NCI-H774 (cell line): Measurements from ENCODE around the gene CCL21.

Experiments used
- DNase-seq: peaks from one replicate; lab custom pipeline; 2025; lab: John Stamatoyannopoulos, UW

Gene CCL21

DNA sequence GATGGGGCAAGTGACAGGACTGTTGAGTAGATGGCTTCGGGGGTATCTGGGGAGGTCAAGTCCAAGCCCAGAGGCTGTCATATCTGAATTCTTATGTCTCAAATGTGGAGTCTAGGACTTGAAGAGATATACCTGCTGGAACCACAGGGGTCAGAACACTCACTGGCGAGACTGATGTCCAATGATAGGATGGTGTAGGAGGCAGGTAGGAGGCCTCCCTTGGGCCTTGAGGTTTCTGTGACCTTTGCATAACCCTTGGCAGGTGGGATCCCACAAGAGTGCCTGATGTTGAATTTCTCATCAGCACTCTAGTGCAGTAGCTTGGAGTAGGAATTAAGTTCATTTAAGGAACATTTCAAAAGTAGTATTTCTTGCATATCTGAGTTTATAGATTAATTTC is 2.8 kb downstream of the CCL21 start:
- no peak for DNase-seq

DNA sequence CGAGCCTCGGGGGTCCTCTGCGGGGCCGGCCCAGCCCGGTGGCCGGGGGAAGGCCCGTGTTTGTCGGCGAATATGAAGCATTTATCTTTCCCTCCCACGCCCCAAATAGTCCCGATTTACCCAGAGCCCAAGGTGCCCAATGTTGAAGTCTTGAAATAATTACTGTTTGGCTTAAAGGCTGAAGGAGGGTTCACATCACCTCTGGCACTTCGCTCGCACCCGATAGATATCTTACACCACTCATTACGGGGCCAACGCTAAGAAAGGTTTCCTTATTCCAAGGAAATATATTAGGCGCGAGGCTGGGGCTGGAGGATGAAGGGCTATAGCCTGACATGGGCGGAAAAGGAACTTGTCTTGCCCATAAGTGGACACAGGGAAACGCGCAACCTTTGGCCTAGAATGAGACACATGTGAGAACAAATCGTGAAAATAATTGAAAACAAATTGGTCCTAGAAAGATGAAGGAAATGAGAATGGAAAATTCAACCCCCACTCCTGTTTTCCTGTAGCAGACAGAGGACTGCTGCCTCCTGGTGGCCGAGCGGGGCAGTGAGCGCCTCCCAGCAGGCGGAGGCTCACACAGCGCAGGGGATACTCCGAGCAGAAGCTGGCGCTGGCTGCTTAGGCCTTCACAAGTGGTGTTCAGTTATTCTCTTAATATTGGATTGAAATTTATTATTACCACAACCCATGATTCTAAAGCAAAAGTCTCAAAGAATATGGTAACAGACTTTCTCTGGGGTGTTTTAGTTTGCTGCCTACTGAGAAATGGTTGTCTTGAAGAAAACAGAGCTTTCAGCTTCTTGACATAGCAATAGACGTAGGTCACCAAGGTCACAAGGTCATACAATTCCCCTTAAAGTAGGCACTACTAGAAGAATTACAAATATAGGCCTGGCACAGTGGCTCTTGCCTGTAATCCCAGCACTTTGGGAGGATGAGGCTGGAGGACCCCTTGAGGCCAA is 7.9 kb downstream of the CCL21 start:
- peak; percentile 46 for DNase-seq

DNA sequence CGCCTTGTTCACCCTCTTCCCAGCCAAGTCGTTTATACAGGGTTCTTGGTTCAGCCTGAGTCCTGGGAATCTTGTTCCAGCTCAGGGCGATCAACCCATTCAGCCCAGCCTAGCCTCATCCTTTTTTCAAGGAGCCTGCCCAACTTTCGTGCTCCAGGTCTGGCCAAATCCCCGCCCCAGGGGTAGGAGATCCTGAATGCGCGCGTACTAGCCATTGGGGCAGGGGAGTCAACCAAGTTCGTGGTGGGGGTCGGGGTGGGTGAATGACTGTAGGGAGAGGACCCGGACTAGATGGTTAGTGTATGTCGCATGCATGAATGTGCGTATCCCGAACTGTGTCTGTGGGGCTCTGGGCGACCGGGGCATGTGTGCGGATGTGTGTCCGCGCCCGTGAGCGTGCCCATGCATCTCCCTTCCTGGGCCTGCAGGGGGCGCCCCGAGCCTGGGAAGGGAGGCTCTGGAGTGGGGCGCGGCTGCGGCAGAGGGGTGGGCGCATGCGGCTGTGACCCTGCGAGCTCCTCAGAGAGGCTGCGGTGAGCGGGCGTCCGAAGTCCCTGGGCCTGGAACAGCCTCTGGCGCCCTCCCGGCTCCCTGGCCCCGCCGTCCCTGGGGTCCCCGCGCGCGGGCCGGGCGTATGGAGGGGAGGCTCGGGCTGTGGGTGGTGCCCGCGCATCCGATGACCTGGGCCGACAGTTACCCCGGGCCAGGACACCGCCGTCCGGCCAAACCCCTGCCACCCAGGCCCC is 8.7 kb downstream of the CCL21 start:
- DNase-seq, result peak; percentile 36

DNA sequence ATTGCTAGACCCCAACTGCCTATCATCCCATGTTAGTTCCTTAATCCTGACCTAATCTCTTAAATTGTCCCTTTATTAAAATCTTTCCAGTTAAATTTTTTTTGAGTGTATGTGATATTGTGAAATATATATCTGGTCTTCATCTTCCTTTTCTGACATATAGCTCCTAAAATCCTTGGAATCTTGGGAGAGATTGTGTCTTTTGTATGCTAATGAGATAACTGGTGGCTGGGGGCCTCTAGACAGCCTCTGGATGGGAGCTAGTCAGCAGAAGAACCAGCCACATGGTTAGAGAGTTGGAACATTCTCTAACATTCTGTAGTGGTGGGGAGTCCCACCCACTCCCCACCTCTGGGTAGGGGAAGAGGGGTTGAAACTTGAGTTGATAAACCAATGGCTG is 15.1 kb downstream of the CCL21 start:
- no peak for DNase-seq

DNA sequence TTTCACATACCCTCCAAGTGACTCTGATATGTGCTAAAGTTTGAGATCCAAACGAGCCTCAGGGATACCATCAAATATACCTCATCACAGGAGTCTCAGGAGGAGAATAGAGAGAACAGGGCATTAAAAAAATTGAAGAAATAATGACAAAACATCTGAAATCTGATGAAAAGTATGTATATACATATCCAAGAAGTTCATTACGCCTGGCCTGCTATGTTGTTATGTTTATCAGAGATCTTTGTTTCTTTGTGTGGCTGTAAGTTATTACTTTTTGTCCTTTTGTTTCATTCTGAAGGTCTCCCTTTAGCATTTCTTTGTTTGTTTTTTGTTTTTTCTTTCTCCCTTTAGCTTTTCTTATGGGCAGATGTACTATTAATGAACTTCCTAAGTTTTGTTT is 16.4 kb downstream of the CCL21 start:
- no peak for DNase-seq

DNA sequence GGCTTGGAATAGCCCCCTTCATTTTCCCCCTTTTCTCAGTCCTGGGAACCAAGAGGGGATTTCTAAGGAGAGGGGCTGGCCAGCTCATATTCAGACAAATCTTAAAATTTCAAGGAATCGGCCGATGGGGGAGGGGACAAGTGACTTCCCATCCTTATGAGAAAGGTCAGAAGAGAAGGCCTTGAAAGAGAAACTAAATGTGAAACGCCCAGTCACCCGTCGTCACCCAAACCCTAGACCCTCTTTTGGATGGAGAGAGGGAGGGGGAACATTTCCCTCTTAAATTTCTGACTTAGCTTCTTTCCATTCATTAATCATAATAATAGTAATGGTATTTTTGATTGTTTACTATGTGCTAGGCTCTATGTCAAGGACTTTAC is 18.0 kb downstream of the CCL21 start:
- no peak for DNase-seq

DNA sequence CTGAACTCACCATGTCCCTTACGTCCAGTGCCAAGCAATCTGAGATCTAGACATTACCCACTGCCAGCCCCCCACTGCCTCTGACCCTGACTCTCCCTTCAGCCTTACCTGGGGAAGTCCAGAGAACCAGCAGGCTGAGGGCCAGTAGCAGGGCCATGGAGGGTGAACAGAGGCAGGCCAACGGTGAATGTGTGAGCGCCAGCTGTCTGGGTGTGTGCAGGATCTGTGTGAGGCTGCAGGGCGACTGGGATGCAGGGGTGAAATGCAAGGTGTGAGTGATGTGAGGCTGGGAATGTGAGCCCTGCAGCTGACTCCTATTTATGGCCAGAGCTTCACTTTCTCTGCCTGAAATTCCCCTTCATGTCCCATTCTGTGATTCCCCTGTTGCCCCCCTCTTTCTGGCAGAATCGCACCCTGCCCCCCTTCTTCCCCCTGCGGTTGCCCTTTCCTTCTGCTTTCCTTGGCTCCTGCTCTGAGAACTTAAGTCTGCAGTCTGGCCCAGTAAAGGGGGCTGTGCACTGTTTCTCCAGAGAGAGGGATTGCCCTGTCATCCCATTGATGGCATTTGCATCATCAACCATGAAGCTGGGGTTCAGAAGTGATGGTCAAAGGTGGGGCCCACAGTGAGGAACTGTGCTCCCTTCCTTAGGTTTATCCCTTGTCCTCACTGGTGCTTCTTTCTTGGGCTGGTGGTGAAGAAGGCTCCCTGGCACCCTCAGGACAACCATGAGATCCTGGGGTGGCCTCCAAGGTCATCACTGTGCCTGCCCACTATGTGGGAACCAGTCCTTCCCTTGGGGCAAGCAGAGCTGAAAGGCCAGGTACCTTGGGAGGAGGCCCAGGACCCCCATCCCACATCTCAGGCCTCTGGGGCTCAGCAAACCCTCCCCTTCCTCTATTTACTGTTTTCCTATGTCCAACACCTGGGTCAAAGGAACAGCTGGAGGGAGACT is 18.7 kb downstream of the CCL21 start, which contains the start of gene CCL19:
TSS of gene CCL19 (minus strand) at position 294 of the 953 bp plus-strand sequence. CDS start at position 157, 137 bp downstream.
- DNase-seq, result no peak

DNA sequence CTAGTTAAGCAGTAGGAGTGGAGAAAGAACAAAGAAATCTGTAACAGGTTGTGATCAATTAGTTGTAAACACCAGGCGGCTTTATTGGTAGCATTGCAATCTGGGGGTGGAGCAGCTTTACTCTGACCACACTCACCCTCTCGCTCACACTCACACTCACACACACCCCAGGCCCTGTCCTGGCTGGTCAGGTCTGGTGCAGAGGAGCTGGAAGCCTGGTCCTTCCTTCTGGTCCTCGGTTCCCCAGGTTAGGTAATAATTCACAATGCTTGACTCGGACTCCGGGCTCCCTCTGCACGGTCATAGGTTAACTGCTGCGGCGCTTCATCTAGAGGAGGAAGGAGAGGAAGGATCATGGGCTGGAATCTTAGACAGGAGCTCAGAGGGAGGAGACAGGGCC is 20.4 kb downstream of the CCL21 start:
- no peak for DNase-seq

DNA sequence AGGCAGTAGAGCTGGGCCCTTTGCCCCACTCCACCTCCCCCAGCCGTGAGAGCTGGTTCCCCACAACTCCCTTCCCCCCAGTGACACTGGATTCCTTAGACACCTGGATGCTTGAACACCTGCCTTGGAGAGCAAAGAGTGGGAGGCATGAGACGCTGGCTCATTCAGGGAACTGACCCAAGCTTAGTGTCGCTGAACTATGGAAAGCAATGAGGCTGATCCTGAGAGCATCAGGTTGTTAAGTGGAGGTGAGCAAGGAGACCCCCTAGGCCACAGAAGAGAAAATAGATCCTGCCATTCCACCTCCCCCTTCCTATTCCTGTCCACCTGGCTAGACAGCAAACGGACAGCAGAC is 20.8 kb downstream of the CCL21 start:
- peak; percentile 14 for DNase-seq

DNA sequence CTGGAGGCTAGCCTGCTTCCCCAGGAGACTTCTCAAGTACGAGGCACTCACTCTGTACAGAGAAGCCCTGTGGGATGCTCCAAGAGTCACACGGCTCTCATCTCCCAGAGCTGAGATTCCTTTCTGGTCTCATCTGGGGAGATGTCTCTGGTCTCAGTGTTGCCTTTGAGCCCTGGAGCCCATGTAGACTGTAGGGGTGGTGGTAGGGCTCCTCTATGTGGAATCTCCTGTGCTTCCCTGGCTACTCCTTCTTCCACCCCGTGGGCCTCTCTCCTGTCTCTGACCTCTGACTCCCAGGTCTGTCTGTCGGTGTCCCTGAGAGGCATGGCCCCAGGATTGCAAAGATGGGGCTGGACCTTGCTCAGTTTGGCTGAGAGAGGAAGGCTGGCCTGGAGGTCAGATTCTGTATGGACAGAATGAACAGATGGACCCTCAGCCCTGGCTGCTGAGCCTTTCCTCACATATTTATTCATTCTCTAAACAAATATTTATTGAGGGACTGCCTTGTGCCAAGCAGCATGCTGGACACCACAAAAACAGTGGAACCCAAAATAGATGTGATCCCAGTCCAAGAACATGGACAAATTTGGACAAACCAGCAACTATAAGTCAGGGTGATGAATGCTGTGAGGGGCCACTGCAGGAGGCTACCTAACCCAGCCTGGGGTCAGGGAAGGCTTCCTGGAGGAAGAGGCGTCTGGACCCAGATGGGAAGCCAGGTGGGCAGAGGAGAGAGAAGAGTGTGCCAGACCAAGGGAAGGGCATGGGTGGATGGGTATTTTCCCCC is 21.4 kb downstream of the CCL21 start:
- no peak for DNase-seq

DNA sequence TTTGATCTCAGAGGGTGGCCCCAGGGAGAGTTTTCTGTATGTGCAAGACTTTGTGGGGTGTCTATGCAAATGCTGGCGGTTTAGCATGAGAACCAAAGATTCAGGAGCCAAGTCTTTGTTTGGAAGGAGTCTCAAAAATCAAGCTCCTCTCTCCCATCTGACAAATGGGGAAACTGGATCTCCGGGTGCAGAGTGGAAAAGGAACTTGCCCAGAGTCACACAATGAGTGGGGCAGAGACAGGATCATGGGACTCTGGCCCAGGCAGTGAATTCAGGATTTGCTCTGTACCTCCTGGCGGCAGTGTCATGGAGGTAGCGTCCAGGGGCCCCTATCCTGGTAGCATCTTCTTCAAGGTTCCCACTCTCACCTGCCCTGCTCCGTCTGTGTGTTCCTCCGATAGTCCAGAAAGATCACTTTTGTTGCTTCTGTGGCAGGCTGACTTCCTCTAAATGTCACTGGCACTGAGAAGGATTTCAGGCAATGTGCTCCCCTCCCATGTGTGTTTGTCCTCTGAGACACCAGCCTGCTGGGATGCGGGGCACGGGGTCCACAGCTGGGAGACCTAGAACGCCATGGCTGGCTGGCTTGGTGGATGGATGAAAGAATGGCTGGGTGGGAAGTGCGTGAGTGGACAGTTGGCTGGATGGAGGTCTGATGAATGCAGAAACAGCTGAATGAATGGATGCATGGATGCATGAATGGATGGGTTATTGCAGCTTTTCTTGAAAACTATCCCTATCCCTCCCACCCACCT is 22.5 kb downstream of the CCL21 start:
- no peak for DNase-seq

DNA sequence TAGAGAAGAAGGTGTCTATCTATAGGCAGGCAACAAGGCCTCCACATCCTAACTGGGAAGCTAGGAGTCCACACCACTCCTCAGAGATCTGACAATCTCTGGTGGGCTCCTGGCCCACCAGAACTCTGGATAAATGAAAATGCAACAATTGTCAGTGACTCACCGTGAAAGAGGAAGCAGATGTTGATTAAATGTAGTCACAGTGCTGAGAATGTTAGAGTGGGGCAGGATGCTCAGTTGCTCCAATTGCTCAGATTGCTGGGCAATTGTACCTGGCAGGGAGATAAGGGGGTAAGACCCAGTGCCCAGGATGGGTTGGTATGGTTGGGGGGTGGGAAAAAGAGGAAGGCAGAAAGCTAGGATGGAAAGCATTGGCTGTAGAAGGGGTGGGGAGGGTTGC is 23.2 kb downstream of the CCL21 start:
- DNase-seq, result no peak

DNA sequence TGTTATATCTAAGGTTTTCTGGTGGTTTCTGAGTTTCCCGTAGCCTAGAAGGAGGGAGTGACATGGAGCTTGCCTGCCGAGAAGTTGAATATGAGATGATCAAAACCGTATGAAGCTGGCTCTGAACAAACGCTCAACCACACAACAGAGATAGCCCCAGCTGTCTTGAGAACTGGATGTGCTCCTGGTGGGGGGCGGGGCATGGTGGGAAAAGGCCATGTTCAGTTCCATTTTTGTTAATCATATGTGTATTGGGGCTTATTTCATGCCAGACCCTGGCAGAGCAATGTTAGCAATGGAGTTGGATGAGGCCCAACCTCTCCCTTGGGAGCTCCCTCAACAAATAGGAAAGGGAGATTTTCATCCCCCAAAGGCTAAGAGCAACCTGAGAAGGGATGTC is 23.7 kb downstream of the CCL21 start:
- DNase-seq, result no peak

DNA sequence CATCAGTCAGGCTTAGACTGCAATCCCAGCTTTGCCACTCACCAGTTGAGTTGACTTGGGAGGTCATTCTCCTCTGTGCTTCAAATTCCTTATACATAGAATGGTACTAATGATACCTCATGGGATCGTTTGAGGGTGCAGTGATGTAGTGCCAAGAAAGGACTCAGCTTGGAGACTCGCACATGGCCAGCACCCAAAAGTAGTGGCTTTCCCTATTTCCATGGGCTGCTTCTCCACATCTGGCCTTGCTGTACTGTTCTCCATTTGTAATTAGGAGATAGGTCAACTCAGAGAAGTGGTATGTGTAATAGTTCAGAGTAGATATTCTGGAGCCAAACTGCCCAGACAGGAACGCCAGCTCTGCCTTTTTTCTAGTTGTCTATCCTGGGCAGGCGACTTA is 24.3 kb downstream of the CCL21 start:
- no peak for DNase-seq

DNA sequence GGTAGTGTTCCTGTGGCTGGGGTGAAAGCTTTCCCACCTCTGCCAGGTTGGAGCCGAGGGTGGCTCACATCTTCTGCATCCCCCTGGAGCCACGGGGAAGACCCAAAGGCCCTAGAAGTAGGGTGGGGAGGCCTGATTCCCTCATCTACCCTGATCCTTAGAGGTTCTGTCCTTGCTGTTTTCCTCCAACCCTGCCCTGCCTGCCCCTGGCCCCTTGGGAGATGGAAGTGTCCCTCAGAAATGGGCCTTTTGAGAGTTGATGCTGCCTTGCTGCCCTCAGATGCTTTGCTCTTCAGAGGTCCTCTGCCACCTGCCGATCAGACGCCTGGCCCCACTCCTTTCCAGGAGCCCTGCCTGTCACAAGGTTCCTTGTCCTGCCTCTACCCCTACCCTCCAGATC is 25.1 kb downstream of the CCL21 start:
- DNase-seq, result no peak

DNA sequence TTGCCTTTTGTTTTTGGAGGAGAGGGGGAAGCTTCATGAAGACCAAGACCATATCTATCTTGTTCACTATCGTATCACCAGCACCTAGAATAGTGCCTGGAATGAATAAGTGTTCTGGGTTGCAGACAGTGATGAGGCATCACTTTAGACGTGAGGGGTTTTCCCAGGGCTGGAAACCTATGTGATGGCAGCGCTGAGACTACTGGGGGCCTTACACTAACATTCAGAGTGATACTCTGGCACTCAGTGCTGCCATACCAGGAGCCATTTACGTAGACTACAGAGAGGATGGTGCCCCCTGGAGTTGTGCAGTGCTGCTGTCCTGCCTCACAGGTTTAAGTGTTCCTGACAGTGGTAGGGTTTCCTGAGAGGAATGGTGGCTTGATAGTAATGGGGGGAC is 25.8 kb downstream of the CCL21 start:
- DNase-seq, result no peak

DNA sequence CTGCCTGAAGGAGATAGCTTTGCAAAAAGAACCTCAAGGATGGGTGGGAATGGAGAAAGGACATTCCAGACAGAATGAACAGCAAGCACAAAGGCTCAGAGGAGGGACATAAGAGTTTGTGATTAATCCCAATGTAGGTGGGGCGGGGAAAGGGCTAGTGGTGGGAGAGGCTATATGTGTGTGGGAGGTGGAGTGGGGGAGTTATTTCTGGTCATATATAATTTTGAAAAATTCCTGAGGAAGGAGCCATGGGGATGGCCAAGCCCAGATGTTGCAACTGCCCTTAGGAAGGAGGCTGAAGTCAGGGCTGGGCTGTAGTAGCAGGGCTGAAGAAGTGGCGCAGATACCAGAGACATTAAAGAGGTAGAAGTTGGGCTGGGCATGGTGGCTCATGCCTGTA is 34.1 kb downstream of the CCL21 start:
- no peak for DNase-seq

DNA sequence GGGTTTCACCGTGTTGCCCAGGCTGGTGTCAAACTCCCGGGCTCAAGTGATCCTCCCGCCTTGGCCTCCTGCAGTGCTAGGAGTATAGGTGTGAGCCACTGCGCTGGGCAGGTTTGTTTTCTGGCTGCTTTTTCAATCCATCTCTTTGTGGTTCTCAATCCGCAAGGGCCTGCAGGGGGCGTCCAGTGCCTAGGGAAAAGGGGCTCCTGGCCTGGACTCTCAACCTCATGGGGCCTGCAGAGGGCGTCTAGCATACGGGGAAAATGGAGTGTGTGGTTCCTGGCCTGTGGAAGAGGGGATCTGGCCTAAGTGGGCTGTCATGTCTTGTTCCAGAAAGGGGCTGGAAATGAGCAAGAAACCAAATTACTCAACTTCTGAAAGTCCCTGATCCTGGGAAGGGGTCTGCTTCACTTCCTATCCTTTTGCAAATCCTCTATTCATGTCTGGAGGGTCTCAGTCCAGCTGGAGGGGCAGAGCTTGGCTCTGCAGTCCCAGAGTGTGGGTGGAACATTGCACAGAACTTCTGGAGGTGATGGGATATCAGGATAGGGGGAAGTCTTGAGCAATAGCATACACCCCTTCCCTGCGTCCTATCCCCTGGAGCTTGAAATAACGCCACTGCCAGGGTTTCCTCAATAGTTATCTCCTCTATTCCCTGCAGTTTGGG is 34.8 kb downstream of the CCL21 start:
- DNase-seq, result peak; percentile 53

DNA sequence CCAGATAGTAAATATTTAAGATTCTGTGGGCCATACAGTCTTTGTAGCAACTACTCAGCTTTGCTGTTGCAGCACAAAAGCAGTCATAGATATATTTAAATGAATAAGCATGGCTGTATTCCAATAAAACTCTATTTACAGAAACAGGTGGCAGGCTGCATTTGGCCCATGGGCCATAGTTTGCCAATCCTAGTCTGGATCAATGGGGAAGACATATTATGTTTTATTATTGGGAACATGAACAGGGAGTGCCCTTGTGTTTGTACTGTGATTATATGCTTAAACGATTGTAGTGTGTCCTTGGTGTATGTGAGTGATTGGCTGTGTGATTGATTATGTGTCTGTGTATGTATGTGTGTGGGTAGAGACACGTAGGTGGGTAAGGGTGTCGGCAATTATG is 35.5 kb downstream of the CCL21 start:
- no peak for DNase-seq

DNA sequence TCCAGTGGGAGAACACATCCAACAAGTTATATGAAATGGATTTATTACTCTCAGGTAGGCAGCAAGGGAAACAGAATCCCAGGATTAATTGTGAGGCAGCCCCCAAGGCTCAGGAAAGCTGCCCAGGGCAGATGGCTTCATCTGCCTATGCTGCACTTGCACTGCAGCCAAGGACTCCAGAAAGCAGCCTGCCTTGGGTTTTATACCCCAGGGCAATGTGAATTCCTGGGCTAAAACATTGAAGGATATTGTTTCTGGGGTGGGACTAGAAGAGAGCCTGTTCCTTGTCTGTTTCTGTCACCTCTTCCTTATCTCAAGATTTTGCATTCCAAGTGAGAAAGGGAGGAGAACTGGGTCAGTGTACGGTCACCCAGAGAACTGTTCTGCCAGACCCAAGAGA is 38.6 kb downstream of the CCL21 start:
- DNase-seq, result no peak
